ENCODE data around the gene FSD1. TPM values are rescaled to one million over a fixed set of nuclear protein-coding genes. Genes with fewer than 3 reads are reported as not detected.

FSD1 gene
- total RNA-seq, 2 experiments from 2014 or later: 19.8 to 23.2 TPM

DNA sequence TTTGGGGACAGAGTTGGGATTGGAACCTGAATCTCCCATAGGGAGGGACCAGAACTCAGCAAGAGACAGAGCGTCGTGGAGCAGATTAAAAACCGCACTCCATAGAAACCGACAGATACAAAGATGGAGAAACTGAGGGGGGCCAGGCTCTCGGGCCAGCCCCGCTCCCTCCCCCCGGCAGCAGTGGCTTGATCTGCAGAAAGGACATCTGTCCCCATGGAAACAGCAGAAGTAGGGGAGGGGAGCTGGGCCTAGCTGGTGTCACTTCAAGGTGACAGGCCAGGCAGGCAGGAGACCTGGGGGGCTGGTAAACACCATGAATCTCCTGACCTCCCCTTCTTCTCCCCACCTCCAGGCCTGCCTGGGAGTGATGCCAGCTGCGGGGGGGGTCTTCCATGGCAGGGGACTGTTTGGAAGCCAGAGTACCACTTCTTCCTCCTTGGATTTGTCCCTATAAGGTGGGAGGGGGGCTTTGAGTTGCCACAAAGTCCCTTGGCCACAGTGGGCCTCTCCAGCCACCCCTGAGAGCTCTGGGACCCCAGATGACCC, 13.1 kb upstream of the FSD1 start:
- Histone ChIP-seq H3K9me3 (ENCODE audit: low read length) (no peaks in the 10 kb centered on the region), H3K27ac (ENCODE audit: low read depth, low read length, poor library complexity, severe bottlenecking) (no peak overlapping the region), H3K9me2 (ENCODE audit: insufficient read depth, low read length) (no peaks in the 10 kb centered on the region), H3K4me1 (ENCODE audit: insufficient read depth, low read length, poor library complexity, severe bottlenecking) (no peaks in the 10 kb centered on the region), H3K79me2 (ENCODE audit: insufficient read depth, low read depth, low read length) (no peaks in the 10 kb centered on the region), H2AFZ (ENCODE audit: low read length) (no peak overlapping the region), H4K20me1 (ENCODE audit: insufficient read depth, low read length) (no peaks in the 10 kb centered on the region), H3K4me3 (ENCODE audit: low read depth, low read length, poor library complexity, severe bottlenecking) (no peak overlapping the region), H3K36me3 (ENCODE audit: insufficient read depth, low read length) (no peaks in the 10 kb centered on the region), H3K4me2 (ENCODE audit: low read length) (no peak overlapping the region)
- no TSS peak for BruUV-seq (replicated peaks)
- TF ChIP-seq CTCF (conservative IDR thresholded peaks at IDR 0.05; ENCODE audit: low read length): no peak
- TF ChIP-seq EZH2phosphoT487 (IDR thresholded peaks at IDR 0.05; ENCODE audit: borderline replicate concordance, low read depth, low read length): no peak
- DNase-seq (ENCODE audit: low spot score): no peak
- ChIA-PET CTCF (ENCODE audit: unreplicated experiment) (interaction anchor here (0.6 kb wide), 1 partner anchor 21 kb away, joined by 5 read pairs; no protein-coding TSS in a partner anchor), POLR2A (no interaction called here)
- intact Hi-C loops (cut with micrococcal nuclease; ENCODE audit: unreplicated experiment): no loop called here

GRCh38 chr19:4292515-4292914, 11.9 kb upstream of the FSD1 start:
- Histone ChIP-seq H3K4me1 (ENCODE audit: insufficient read depth, low read length, poor library complexity, severe bottlenecking) (no peaks in the 10 kb centered on the region), H2AFZ (ENCODE audit: low read length) (no peak overlapping the region), H3K4me2 (ENCODE audit: low read length) (no peak overlapping the region), H3K79me2 (ENCODE audit: insufficient read depth, low read depth, low read length) (no peaks in the 10 kb centered on the region), H3K9me3 (ENCODE audit: low read length) (no peaks in the 10 kb centered on the region), H3K4me3 (ENCODE audit: low read depth, low read length, poor library complexity, severe bottlenecking) (no peak overlapping the region), H3K9me2 (ENCODE audit: insufficient read depth, low read length) (no peaks in the 10 kb centered on the region), H4K20me1 (ENCODE audit: insufficient read depth, low read length) (no peaks in the 10 kb centered on the region), H3K36me3 (ENCODE audit: insufficient read depth, low read length) (no peaks in the 10 kb centered on the region), H3K27ac (ENCODE audit: low read depth, low read length, poor library complexity, severe bottlenecking) (no peak overlapping the region)
- no peak for DNase-seq (ENCODE audit: low spot score)
- TF ChIP-seq EZH2phosphoT487 (IDR thresholded peaks at IDR 0.05; ENCODE audit: borderline replicate concordance, low read depth, low read length) (no peak), CTCF (conservative IDR thresholded peaks at IDR 0.05; ENCODE audit: low read length) (no peak)
- ChIA-PET POLR2A (no interaction called here), CTCF (ENCODE audit: unreplicated experiment) (no interaction called here)
- BruUV-seq (replicated peaks): no TSS peak
- intact Hi-C loops (cut with micrococcal nuclease; ENCODE audit: unreplicated experiment): no loop called here

- no peaks in the 10 kb centered on the region for H3K36me3 ChIP-seq (ENCODE audit: insufficient read depth, low read length)
- CTCF ChIA-PET (ENCODE audit: unreplicated experiment): no interaction called here
- H3K4me3 ChIP-seq (ENCODE audit: low read depth, low read length, poor library complexity, severe bottlenecking): no peak overlapping the region
- no peaks in the 10 kb centered on the region for H3K9me3 ChIP-seq (ENCODE audit: low read length)
- POLR2A ChIA-PET: no interaction called here
- DNase-seq (ENCODE audit: low spot score): no peak
- H3K4me2 ChIP-seq (ENCODE audit: low read length): no peak overlapping the region
- H3K79me2 ChIP-seq (ENCODE audit: insufficient read depth, low read depth, low read length): no peaks in the 10 kb centered on the region
- no peak overlapping the region for H3K27ac ChIP-seq (ENCODE audit: low read depth, low read length, poor library complexity, severe bottlenecking)
- H4K20me1 ChIP-seq (ENCODE audit: insufficient read depth, low read length): no peaks in the 10 kb centered on the region
- H3K4me1 ChIP-seq (ENCODE audit: insufficient read depth, low read length, poor library complexity, severe bottlenecking): no peaks in the 10 kb centered on the region
- H3K9me2 ChIP-seq (ENCODE audit: insufficient read depth, low read length): no peaks in the 10 kb centered on the region
- intact Hi-C loops (cut with micrococcal nuclease; ENCODE audit: unreplicated experiment): no loop called here
- BruUV-seq (replicated peaks): no TSS peak
- H2AFZ ChIP-seq (ENCODE audit: low read length): no peak overlapping the region
- TF ChIP-seq EZH2phosphoT487 (IDR thresholded peaks at IDR 0.05; ENCODE audit: borderline replicate concordance, low read depth, low read length) (no peak), CTCF (conservative IDR thresholded peaks at IDR 0.05; ENCODE audit: low read length) (no peak)
Measured at GRCh38 chr19:4294389-4294788, 10.0 kb upstream of the FSD1 start.

Data from OCI-LY7 (cell line).